HG03378 (cell line): ENCODE data around the gene CD2BP2.
"Not testable (repeated sequence)": the region's sequence is repeated elsewhere in the genome, so short reads cannot be mapped to it uniquely, and the experiment has no call there.

ENCODE experiments used
- ATAC-seq: cut with Tn5 transposase; IDR thresholded peaks from one replicate; pipeline ENCODE4 v1.9.1; 2021; ENCODE audit warnings: mild to moderate bottlenecking, moderate library complexity; ENCODE audit not compliant: unreplicated experiment

CD2BP2 gene

GRCh38 chr16:30355144-30355953 lies at the start of gene CD2BP2:
CD2BP2 (minus strand) TSS chr16:30355308; CDS start chr16:30354681, 627 bp downstream.
- peak; percentile 43 for ATAC-seq

- no peak for ATAC-seq
Measured at GRCh38 chr16:30401768-30402425, 46.8 kb upstream of the CD2BP2 start.

- ATAC-seq = no peak
Measured at GRCh38 chr16:30399435-30400186, 44.5 kb upstream of the CD2BP2 start.

- ATAC-seq = no peak
Measured at GRCh38 chr16:30398661-30399434, 43.7 kb upstream of the CD2BP2 start.

- no peak for ATAC-seq
Measured at GRCh38 chr16:30397776-30398660, 42.9 kb upstream of the CD2BP2 start.

- ATAC-seq = no peak
Measured at GRCh38 chr16:30397056-30397455, 41.9 kb upstream of the CD2BP2 start.

- ATAC-seq = not testable (repeated sequence)
Measured at GRCh38 chr16:30396627-30397026, 41.5 kb upstream of the CD2BP2 start.

- ATAC-seq = no peak
Measured at GRCh38 chr16:30395992-30396585, 41.0 kb upstream of the CD2BP2 start.

GRCh38 chr16:30395155-30395991 lies 40.3 kb upstream of the CD2BP2 start, which contains the start of gene ZNF48:
ZNF48 (plus strand) TSS chr16:30395420; CDS start chr16:30395795, 375 bp downstream.
- ATAC-seq = no peak

GRCh38 chr16:30394592-30395154 lies 39.6 kb upstream of the CD2BP2 start:
- ATAC-seq = no peak

GRCh38 chr16:30383521-30383920 lies 28.4 kb upstream of the CD2BP2 start:
- ATAC-seq = no peak

- no peak for ATAC-seq
Measured at GRCh38 chr16:30382111-30382881, 27.2 kb upstream of the CD2BP2 start, which contains the start of gene SEPTIN1. SEPTIN1 (minus strand) TSS chr16:30382561; CDS start chr16:30382542, 19 bp downstream.

- ATAC-seq = no peak
Measured at GRCh38 chr16:30381291-30382041, 26.4 kb upstream of the CD2BP2 start.

GRCh38 chr16:30380803-30381208 lies 25.7 kb upstream of the CD2BP2 start:
- no peak for ATAC-seq

- ATAC-seq = no peak
Measured at GRCh38 chr16:30380072-30380802, 25.1 kb upstream of the CD2BP2 start.
